ENCODE data around the gene TXNIP.

TXNIP gene

DNA sequence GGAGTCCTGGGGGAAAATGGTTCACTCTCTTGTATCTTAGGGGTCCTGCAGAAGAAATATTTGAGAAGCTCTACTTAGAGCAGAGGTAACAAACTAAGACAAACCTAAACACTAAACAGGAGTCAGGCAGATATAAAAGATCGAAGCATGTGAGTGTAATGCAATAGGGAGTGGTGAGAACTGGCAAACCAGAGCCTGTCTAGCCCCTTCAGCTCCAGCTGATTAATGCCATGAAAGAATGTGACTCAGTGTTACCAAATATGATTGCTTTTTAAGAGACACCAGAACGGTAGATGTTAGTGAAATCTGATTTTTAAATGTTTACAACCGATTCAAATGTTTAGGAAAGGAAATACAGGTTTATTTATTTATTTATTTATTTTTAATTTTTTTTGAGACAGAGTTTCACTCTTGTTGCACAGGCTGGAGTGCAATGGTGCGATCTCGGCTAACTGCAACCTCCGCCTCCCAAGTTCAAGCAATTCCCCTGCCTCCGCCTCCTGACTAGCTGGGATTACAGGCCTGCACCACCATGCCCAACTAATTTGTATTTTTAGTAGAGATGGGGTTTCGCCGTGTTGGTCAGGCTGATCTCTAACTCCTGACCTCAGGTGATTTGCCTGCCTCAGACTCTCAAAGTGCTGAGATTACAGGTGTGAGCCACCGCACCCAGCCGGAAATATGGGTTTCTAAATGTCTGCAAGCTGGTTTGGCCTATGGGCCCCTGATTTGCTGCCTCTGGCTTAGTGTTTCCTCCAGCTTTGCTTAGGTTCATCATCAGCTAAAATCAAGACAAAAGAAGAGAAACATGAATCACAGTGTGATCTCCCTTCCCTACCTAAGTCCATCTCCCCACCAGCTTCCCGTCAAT is 12.2 kb downstream of the TXNIP start:
- Mint-ChIP-seq H3K9me3 (no peaks in the 10 kb centered on the region), H3K4me3 (no peak overlapping the region), H3K27ac (peak overlapping the region; percentile 44), H3K27me3 (no peaks in the 10 kb centered on the region), H3K36me3 (ENCODE audit: low read depth) (no peaks in the 10 kb centered on the region), H3K4me1 (peaks cover 34% of the 10 kb centered on the region)
- ATAC-seq = no peak
- no peak for DNase-seq

DNA sequence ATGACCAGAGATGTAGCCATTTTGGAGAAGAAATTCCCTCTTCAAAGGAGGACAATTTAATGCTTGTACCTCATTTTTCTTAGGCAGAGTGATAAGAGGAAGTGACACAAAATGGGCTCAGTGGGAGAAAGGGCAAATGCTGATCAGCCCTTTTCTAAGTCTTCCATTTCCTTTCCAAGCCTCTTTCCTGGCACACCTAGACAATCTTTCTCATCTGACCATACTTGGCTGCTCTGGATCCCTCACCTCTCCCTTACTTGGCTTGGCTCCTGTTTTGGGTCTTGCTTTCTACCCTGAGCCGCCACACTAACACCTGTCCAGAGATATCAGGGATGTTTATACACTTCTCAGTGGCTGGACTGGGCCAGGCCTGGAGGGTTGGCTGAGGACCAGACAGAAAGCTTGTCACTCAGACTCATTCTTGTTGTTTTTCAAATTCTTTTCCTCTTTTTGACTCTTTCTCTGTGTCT is 13.1 kb downstream of the TXNIP start:
- no peak for ATAC-seq
- Mint-ChIP-seq H3K27me3 (no peaks in the 10 kb centered on the region), H3K4me3 (no peak overlapping the region), H3K36me3 (ENCODE audit: low read depth) (no peaks in the 10 kb centered on the region), H3K27ac (no peak overlapping the region), H3K4me1 (peaks cover 29% of the 10 kb centered on the region), H3K9me3 (no peaks in the 10 kb centered on the region)
- DNase-seq = no peak

DNA sequence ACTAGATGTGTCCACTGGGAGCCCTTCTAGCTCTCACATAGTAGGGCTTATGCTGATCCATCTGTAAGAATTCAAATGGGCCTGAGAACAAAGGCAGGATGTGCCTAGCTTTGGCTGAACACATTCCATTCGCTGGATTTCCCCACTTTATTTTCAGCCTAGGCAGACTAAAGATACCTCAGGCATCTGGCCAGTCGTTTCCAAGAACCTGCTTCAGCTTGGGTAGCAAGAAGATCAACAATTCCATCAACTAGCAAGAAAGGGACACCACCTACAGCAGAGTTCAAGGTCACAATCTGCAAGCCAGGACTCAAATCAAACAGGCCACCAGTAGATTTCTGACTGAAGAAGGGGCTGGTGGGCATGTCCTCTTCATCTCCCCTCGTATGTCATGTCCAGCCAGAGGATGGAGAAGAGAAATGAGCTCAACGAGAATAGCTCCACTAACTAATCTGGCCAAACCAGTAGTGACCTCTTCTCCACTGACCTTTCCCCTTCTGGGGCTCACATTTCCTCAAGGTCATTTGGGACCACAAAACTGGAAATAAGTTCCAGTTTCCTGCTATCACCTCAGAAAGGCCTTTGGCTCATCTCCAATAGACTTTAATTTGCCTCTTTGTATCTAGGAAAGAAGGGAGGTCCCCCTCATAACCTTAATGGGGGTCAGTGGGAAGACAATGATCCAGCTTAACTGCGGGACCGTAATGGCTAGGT is 14.2 kb downstream of the TXNIP start:
- no peak for DNase-seq

DNA sequence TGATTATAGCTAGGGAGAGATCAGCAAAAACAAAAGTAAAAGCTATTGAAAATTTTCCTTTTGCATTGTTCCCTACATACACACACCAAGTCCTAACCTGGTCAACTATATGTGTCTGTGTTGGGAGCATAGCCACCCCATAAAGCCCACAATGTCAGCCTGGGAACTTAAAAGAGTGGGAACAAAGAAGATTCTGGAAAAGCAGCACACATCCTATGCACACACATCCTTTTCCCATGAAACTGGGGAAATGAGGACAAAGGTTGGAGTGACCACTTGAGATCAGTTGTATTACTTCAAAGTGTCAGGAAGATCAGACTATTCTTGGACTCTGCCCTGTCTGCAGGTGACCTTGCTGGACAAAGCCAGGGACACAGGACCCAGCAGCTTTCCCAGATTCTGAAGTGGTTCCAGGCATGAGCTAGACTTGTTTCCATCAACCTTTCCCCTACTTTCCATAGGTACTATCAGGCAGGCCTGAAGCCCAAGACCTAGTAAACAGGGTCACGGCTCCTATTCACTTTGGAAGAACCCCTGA is 15.9 kb downstream of the TXNIP start:
- no peak for DNase-seq

More for the DNA sequence above, 14.2 kb downstream of the TXNIP start:
- no peak for ATAC-seq
- peaks cover 21% of the 10 kb centered on the region for H3K4me1 Mint-ChIP-seq
- no peaks in the 10 kb centered on the region for H3K36me3 Mint-ChIP-seq (ENCODE audit: low read depth)
- no peaks in the 10 kb centered on the region for H3K27me3 Mint-ChIP-seq
- H3K27ac Mint-ChIP-seq = no peak overlapping the region
- H3K4me3 Mint-ChIP-seq = no peak overlapping the region
- no peaks in the 10 kb centered on the region for H3K9me3 Mint-ChIP-seq

DNA sequence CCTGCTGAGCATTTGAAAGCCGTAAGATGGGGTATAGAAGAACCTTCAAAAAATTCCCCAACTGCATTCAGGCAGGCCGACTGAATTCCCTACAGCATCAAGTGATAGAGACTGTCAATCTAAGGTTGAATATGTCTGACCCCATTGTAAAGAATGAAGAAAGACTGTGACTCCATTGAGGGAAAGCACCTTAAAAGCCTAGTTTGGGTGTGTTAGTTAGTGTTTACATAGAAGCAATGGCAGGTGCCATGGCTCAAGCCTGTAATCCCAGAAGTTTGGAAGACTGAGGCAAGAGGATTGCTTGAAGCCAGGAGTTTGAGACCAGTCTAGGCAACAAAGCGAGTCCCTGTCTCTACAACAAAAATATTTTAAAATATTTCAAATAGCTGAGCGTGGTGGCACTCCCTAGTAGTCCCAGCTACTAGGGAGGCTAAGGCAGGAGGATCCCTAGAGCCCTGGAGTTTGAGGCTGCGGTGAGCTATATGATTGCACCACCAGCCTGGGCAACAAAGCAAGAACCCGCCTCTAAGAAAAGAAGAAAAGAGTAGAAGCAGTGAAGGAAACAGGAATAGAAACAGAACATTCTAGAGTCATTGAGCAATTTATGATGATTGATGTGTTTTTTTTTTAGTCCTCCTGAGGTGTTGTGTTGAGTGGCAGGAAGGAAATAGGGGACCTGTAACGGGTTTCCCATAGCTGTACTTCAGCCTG is 16.5 kb downstream of the TXNIP start:
- Mint-ChIP-seq H3K4me3 (no peak overlapping the region), H3K36me3 (ENCODE audit: low read depth) (no peaks in the 10 kb centered on the region), H3K27ac (no peak overlapping the region), H3K9me3 (no peaks in the 10 kb centered on the region), H3K27me3 (no peaks in the 10 kb centered on the region), H3K4me1 (peaks cover 8% of the 10 kb centered on the region)
- DNase-seq = no peak
- ATAC-seq = no peak

More for the DNA sequence above, 15.9 kb downstream of the TXNIP start:
- Mint-ChIP-seq H3K27ac (no peak overlapping the region), H3K27me3 (no peaks in the 10 kb centered on the region), H3K4me3 (no peak overlapping the region), H3K36me3 (ENCODE audit: low read depth) (no peaks in the 10 kb centered on the region), H3K4me1 (peaks cover 14% of the 10 kb centered on the region), H3K9me3 (no peaks in the 10 kb centered on the region)
- ATAC-seq = no peak

DNA sequence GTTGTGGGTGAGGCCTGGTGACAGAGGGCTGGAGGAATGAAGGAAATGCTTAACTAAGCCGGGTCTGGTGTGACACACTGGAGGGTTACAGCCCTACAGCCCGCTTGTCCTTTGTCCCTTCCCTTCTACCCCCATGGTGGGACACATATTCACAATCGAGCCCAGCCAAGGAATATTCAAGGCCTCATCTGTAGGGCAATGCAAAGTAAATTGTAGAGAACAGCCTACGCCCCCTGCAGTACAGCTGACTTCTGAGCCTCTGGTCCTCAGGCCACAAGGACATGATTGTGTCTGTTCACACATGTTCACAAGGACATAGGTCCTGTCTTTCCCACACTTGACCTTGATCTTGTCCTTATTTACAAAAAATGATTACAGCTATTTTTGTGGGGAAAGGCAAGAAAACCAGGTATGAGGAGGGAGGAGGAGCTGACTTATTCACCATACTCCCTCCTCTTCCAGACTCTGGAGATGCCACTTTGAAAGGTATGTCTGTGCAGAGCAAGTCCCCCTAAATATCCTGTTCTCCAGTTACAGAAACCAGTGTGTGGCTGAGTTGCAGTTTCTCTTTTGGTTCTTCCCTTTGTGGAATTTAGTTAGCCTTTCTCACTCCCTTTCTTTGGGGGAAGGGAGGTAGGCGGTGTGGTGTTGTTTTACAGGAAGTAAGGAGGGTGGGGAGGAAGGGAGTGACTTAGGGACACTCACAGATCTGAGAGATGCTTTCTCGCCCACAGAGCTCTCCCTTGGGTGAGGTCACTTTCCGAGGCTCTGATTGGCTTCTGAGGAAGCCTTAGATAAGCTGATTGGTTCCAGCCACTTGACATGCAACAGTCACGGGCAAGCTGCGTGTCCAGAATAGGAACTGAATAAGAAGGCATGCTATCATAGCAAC is 17.3 kb downstream of the TXNIP start:
- DNase-seq = peak; percentile 80
- Mint-ChIP-seq H3K4me1 (peaks cover 8% of the 10 kb centered on the region), H3K36me3 (ENCODE audit: low read depth) (no peaks in the 10 kb centered on the region), H3K9me3 (no peaks in the 10 kb centered on the region), H3K27ac (no peak overlapping the region), H3K4me3 (no peak overlapping the region), H3K27me3 (no peaks in the 10 kb centered on the region)
- ATAC-seq = peak; percentile 94

DNA sequence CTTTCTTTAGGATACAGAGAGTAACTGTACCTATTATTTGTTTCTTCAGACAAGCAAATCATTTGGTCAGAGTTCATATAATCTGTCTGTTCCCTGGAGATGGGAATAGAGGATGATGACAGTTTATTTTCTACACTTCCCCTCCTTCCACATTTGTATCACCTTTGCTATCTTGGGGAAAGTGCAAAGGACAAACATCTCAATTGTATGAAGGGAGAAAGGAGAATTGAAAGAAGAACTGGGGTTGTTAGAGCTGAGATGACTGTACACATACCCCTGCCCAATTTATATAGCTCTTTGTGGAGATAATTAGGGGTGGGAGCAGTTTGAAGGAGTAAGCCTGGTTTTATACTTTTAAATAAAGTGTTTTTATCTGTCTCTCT is 17.9 kb downstream of the TXNIP start:
- no peak overlapping the region for H3K4me3 Mint-ChIP-seq
- no peak overlapping the region for H3K27ac Mint-ChIP-seq
- DNase-seq = no peak
- H3K9me3 Mint-ChIP-seq = no peaks in the 10 kb centered on the region
- no peaks in the 10 kb centered on the region for H3K27me3 Mint-ChIP-seq
- no peaks in the 10 kb centered on the region for H3K36me3 Mint-ChIP-seq (ENCODE audit: low read depth)
- ATAC-seq = no peak
- H3K4me1 Mint-ChIP-seq = peaks cover 12% of the 10 kb centered on the region

DNA sequence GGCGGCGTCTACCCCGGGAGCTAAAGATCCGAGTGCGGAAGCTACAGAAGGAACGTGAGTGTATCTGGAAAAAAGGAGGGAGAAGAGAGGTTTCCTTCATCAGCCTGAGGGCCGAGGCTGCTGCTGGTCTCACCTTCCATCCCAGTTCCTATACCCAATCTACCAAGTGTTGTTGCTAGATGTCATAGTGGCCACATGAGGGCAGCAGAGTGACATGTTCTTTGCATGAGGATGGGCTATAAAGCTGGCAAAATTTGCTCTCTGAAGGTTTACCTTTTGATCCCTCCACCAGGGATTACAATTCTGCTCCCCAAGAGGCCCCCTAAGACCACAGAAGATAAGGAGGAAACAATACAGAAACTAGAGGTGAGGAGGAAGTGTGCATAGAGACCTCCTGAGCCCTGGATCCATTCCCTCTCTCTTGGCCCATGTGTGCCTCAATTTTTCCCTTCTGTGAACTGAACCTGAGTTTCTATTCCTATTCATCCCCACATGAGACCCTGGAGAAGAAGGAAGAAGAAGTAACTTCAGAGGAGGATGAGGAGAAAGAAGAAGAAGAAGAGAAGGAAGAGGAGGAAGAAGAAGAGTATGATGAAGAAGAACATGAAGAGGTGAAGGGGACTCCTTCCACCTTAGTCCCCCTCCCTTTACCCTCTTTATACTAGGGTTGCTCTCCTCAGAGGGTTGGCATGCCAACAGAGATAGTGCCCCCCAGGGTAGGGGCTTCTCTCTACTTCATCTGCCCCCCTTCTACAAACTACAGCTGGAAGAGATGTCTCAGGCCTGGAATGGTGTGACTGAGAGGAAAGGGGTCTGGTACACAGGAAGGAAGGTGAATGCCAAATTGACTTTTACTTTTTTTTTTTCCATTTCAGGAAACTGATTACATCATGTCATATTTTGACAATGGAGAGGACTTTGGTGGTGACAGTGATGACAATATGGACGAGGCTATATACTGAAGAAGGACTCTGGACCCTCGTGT is 18.6 kb downstream of the TXNIP start:
- Mint-ChIP-seq H3K4me1 (peaks cover 18% of the 10 kb centered on the region), H3K4me3 (no peak overlapping the region), H3K36me3 (ENCODE audit: low read depth) (no peaks in the 10 kb centered on the region), H3K27ac (no peak overlapping the region), H3K27me3 (no peaks in the 10 kb centered on the region), H3K9me3 (no peaks in the 10 kb centered on the region)
- ATAC-seq (peak; percentile 42), DNase-seq (peak; percentile 69)

DNA sequence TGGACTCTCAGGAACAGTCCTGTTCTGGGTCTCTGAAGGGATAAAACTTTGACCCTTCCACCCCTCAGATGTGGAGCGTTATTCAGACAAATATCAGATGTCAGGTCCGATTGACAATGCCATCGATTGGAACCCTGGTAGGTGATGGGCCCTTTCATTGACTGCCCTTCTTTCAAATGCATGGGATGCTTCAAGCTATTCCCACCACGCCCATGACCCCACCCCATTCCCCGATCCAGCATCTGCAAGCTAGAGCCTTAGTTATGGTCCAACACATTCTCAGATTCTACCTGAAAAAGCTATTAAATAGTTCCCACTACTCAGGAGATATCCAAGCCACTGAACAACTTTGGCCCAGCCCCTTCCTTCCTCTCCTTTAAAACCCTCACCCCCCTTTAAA is 19.4 kb downstream of the TXNIP start:
- ATAC-seq = no peak
- H3K27me3 Mint-ChIP-seq = no peaks in the 10 kb centered on the region

DNA sequence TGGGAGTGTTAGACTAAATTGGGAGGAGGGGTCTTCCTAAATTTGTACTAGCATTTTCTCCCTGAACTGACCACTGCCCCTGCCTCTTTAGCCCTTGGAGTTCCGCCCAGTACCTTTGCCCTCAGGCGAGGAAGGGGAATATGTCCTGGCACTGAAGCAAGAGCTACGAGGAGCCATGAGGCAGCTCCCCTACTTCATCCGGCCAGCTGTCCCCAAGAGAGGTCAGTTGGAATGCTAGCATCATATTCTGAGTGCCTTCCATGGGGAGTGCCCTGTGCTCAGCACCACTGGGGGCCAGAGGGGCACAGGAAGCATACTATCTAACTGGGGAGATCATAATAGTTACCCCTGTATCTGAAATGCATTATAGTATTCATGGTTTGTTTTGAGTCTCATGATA is 21.2 kb downstream of the TXNIP start:
- Mint-ChIP-seq H3K27me3 (no peaks in the 10 kb centered on the region), H3K9me3 (no peaks in the 10 kb centered on the region), H3K4me3 (no peak overlapping the region), H3K36me3 (ENCODE audit: low read depth) (no peaks in the 10 kb centered on the region), H3K27ac (no peak overlapping the region), H3K4me1 (peaks cover 18% of the 10 kb centered on the region)
- ATAC-seq (no peak), DNase-seq (no peak)

More for the DNA sequence above, 19.4 kb downstream of the TXNIP start:
- Mint-ChIP-seq H3K27ac (no peak overlapping the region), H3K4me3 (no peak overlapping the region), H3K4me1 (peaks cover 18% of the 10 kb centered on the region), H3K9me3 (no peaks in the 10 kb centered on the region), H3K36me3 (ENCODE audit: low read depth) (no peaks in the 10 kb centered on the region)
- DNase-seq = no peak

DNA sequence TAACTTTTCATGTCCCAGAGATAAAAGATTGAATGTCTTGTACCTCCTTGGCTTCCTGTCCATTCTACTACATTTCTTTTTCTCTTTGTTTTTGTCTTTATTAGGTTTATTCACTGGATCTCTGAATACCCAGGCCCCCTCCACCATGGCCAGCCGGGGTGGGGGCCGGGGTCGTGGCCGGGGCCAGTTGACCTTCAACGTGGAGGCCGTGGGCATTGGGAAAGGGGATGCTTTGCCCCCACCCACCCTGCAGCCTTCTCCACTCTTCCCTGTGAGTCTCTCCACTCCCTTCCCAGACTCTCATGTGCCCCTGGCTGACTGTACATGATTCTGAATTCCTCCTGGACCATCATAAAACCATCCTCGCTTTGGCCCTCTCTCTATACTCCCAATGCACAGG is 21.7 kb downstream of the TXNIP start:
- H3K36me3 Mint-ChIP-seq (ENCODE audit: low read depth) = no peaks in the 10 kb centered on the region
- no peaks in the 10 kb centered on the region for H3K9me3 Mint-ChIP-seq
- DNase-seq (no peak), ATAC-seq (no peak)
- H3K27me3 Mint-ChIP-seq = no peaks in the 10 kb centered on the region
- H3K4me1 Mint-ChIP-seq = peaks cover 18% of the 10 kb centered on the region
- H3K4me3 Mint-ChIP-seq = no peak overlapping the region
- peak overlapping the region; percentile 12 for H3K27ac Mint-ChIP-seq

DNA sequence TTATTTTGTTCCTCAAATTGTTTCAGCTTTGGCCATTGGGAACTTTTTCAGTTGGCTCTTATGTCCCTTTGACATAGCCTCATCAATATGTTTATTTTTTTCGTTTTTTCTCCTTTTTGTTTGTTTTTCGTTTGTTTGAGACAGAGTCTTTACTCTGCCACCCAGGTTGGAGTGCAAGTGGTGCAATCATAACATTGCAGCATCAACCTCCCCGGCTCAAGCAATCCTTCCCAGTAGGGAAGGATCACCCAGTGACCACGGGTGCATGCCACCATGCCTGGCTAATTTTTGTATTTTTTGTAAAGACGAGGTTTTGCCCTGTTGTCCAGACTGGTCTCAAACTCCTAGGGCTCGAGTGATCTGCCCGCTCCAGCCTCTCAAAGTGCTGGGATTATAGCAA is 23.8 kb downstream of the TXNIP start:
- Mint-ChIP-seq H3K9me3 (peaks cover 5% of the 10 kb centered on the region), H3K27ac (peak overlapping the region; percentile 2), H3K27me3 (no peaks in the 10 kb centered on the region), H3K36me3 (ENCODE audit: low read depth) (peaks cover 5% of the 10 kb centered on the region), H3K4me1 (peaks cover 18% of the 10 kb centered on the region), H3K4me3 (no peak overlapping the region)
- no peak for DNase-seq
- no peak for ATAC-seq

DNA sequence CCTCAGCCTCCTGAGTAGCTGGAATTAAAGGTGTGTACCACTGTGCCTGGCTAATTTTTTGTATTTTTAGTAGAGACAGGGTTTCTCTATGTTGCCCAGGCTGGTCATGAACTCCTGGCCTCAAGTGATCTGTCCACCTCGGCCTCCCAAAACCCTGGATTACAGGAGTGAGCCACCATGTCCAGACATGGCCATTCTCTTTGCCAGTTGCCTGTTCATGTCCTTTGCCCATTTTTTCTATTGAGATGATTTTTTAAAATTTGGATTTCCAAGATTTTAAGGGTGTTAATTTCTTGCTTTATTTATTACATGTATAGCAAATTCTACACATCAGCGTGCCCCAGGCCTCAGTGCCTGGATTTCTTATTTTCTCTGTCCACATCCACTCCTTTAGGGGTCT is 29.1 kb downstream of the TXNIP start:
- Mint-ChIP-seq H3K36me3 (ENCODE audit: low read depth) (peaks cover 9% of the 10 kb centered on the region), H3K4me1 (peaks cover 26% of the 10 kb centered on the region), H3K9me3 (peaks cover 8% of the 10 kb centered on the region), H3K27ac (no peak overlapping the region), H3K27me3 (no peaks in the 10 kb centered on the region), H3K4me3 (no peak overlapping the region)
- no peak for DNase-seq
- no peak for ATAC-seq
